ENCODE measurements around the gene PILRB.
"Not testable (repeated sequence)": the region's sequence is repeated elsewhere in the genome, so short reads cannot be mapped to it uniquely, and the experiment has no call there.

PILRB gene

GRCh38 chr7:100358027-100358856, at the start of gene PILRB:
PILRB (plus strand) TSS chr7:100358117; CDS start chr7:100358303, 186 bp downstream.
- DNase-seq: no peak

DNA sequence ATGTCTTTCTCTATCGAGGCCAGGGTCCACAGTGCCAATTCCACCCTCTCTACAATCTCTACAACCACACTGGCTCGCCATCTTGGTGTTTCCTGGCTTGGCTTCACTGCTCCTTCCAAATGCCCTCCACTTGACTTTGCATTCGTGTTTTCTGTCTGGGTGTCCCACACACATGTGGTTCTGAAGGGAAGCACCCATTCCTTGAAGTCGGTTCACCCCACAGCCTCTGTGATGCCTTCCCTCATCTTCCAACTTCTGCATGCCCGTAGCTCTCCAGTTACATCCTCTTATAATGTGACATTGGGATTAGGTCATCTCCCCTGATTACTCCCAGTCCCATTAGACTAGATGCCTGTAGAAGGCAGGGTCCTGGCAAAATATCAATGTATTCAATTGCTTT, 39.6 kb upstream of the PILRB start:
- DNase-seq: not testable (repeated sequence)

DNA sequence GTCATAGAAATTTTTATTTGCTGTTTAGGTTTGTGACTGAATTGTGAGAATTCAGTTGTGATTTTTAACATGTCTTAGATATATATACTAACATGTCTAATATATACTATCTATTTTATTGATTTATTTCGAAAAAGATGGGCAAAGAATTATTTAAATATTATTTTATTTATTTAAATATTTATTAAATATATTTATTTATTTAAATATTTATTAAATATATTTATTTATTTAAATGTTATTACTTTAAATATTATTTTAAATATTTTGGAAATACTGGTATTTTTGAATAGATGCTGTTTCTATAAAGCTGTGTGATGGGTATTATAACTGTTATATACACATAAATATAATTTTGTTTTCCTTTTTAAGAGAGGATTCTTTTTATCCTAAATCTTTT, 36.3 kb upstream of the PILRB start:
- not testable (repeated sequence) for DNase-seq

GRCh38 chr7:100324194-100324593, 33.7 kb upstream of the PILRB start:
- not testable (repeated sequence) for DNase-seq

GRCh38 chr7:100325671-100326070, 32.2 kb upstream of the PILRB start:
- not testable (repeated sequence) for DNase-seq

DNA sequence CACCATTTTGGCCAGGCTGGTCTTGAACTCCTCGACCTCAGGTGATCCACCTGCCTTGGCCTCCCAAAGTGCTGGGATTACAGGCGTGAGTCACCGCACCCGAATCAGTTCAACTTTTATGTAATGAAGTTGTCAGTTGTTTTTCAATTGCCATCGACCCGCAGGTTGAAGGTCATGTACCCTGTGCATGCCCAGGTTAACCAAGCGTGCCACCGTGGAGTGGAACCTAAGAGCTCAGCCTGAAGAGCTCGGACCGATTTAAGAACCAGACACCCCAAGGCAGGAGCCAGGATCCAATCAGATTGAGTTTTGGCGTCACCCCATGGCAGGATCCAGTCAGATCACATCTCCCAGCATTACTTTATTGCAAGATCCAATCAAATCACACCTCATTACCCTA, 31.0 kb upstream of the PILRB start:
- not testable (repeated sequence) for DNase-seq

DNA sequence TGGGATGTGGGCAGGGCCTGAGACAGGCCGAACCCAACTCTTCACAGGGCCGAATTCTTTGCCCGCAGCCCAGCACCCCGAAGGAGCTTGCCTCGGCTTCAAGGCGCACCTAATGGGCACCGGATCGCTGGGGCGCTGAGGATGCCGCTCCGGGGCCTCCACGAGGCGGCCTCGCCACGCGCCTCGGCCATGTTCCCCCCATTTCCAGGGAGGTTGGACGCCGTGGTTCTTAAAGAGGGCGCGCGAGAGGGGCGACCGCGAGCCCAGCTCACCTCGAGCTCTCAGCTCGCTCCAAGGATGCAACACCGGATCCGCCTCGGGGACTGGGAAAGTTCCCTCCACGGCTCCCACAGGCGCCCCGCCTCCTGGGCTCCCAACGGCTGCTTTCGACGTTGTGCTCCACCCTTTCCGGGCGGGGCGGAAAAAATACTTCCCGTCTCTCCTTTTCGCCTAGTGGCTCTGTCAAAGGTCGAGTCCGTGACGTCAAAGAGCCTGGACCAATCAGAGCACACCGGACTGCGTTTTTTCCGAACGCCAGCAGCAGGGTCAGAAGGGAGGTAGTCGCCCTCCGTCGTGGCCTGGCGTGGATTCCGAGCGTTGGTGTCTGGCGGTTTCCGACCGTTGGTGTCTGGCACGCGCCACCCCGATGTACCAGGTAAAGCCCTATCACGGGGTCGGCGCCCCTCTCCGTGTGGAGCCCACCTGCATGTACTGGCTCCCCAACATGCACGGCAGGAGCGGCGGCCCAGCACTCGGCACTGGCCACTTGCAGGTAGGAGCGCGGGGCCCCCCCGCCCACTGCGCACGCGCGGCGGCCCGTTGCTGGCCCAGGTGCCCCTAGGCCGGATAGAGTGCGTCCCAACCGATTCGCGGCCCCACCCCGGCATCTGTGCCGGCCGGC, 22.1 kb upstream of the PILRB start:
- DNase-seq: peak; percentile 80

DNA sequence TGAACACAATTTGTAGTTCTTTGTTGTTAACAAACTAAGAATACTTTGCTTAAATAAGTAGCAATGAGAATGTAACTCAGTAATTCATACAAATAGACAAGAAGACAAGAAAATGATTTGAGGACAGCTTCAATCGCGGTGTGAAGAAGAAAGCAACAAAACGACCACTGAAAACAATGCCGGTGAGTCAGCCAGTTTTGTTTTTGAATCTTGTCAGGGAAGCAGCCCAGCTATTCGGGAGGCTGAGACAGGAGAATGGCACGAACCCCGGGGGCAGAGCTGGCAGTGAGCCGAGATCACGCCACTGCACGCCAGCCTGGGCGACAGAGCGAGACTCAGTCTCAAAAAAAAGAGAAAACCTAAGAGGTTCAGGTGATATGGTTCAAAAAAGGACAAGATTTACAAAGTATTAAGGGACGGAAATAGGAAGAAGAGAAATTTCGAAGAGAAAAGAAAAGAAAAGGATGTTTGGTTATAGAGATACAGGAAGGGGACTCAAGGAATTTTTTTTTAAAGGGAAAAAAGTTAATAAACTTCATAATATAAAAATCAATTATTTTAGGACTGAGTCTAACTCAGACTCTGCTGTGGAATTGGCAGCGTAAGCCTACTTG, 19.7 kb upstream of the PILRB start:
- DNase-seq: not testable (repeated sequence)

DNA sequence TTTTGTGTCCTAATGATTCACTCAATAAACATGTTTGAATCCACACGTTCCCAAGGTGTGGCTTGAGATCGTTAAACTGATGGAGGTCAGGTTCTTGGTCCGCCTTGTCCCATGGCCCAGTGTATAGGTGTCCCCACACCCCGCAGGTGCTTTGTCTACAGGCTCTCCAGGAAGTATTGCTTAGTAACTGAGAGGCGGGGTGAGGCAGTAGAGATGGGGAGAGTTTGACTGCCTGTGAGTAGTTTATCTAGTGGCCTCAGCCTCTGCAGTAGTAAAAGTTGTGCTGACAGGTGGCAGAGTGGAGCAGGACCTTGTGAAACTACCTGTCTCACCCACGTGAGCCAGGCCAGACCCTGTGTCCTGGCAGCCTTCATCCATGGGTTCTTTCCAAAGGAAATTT, 16.6 kb upstream of the PILRB start:
- DNase-seq: not testable (repeated sequence)

- no peak for DNase-seq
These were observed 15.2 kb upstream of the PILRB start for GRCh38 chr7:100342765-100343164.

DNA sequence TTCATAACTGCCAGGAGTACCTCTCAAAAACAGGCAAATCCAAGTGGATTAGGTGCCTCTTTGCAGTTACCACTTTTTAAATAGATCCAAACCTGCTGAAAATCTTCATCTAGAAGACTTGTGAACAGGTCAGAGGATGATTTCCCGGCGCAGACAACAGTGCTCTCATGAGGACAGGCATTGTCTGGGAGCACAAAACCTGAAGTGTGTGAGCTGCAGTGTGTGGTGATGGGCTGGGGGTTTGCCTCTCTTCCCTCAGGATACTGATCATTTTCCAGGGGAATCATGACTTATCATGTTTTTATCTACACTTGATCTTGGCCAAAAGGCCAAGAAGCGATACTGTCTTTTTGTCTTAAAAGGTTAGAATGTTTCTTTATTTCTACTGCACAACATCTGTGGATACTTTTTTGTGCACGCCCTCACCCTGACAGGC, 13.8 kb upstream of the PILRB start:
- DNase-seq: not testable (repeated sequence)

DNA sequence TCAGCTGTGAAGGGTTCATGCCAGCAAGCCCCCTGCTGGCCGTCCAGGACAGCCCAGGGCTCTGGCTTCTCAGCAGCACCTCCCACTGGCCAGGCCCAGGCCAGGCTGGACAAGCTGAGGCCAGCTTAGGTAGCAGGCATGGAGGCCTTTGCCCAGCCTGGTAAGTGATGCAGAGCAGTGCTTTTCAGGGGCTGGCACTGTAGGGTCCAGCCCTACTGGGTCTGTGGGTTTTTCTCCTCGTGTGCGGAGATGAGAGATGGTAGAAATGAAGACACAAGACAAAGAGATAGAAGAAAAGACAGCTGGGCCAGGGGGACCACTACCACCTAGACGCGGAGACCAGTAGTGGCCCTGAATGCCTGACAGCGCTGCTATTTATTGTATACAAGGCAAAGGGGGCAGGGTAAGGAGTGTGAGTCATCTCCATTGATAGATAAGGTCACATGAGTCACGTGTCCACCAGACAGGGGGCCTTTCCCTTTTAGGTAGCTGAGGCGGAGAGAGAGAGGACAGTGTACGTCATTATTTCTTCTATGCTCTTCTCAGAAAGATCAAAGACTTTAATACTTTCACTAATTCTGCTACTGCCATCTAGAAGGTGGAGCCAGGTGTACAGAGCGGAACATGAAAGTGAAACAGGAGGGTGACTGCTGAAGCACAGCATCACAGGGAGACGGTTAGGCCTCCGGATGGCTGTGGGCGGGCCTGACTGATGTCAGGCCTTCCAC, 13.2 kb upstream of the PILRB start:
- peak; percentile 81 for DNase-seq

DNA sequence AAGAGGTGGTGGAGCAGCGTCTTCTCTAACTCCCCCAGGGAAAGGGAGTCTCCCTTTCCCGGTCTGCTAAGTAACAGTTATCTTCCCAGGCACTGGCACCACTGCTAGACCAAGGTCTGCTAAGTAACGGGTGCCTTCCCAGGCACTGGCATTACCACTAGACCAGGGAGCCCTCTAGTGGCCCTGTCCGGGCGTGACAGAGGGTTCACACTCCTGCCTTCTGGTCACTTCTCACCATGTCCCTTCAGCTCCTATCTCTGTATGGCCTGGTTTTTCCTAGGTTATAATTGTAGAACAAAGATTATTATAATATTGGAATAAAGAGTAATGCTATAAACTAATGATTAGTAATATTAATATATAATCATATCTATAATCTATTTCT, 12.6 kb upstream of the PILRB start:
- DNase-seq: peak; percentile 67

GRCh38 chr7:100346921-100347320, 11.0 kb upstream of the PILRB start:
- no peak for DNase-seq

DNA sequence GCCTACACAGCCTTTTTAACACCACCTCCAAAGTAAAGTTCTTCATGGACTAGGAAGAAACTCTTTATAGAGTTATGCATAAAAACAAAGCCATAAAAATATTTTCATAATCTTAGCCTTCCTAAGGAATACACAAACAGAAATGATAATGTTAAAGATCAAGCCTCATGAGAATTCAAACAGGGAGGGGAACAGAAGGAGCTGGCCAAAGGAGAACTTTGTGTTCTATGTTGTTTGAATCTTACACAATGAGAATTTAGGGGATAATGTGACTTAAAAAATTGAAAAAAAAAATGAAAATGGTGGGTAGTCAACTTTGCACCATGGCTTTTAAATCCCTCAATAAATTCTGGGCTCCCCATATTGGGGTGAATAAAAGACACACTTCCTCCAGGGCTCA, 9.1 kb upstream of the PILRB start:
- no peak for DNase-seq

- no peak for DNase-seq
These were observed 8.2 kb upstream of the PILRB start for GRCh38 chr7:100349757-100350156.

DNA sequence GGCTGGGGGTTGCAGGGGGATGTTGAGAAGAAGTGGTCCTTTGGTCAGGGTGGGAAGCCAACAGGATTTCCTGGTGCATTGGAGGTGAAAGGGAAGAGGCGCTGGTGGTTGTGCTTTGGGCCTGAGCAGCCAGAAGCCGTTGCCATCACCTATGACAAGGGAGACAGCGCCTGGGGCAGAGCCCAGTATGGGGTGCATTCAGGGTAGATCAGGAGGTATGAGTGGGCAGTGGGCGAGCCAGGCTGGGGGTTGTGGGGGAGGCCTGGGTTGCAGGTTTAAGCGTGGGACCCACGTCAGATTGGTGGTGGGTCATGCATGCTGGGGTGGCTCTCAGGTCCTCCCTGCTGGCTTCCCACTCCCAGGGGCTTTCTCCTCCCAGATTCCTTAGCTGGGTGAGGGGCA, 6.3 kb upstream of the PILRB start:
- no peak for DNase-seq

DNA sequence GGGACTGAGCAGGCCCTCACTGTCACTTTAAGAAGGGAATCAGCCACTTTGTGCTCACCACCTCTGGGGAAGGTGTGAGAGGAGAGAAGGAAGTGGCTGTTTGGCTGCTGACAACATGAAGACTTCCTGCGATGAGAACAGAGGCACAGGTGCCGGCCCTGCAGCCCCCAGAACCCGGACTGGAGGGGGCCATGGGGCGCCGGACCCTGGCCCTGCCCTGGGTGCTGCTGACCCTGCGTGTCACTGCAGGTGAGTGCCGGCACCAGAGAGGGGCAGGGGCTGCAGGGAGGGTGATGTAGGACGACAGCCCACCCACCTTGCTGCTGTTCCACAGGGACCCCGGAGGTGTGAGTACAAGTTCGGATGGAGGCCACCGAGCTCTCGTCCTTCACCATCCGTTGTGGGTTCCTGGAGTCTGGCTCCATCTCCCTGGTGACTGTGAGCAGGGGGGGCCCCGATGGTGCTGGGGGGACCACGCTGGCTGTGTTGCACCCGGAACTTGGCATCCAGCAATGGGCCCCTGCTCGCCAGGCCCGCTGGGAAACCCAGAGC, 5.6 kb upstream of the PILRB start:
- DNase-seq: not testable (repeated sequence)

GRCh38 chr7:100352984-100353684, 4.8 kb upstream of the PILRB start:
- DNase-seq: no peak

DNA sequence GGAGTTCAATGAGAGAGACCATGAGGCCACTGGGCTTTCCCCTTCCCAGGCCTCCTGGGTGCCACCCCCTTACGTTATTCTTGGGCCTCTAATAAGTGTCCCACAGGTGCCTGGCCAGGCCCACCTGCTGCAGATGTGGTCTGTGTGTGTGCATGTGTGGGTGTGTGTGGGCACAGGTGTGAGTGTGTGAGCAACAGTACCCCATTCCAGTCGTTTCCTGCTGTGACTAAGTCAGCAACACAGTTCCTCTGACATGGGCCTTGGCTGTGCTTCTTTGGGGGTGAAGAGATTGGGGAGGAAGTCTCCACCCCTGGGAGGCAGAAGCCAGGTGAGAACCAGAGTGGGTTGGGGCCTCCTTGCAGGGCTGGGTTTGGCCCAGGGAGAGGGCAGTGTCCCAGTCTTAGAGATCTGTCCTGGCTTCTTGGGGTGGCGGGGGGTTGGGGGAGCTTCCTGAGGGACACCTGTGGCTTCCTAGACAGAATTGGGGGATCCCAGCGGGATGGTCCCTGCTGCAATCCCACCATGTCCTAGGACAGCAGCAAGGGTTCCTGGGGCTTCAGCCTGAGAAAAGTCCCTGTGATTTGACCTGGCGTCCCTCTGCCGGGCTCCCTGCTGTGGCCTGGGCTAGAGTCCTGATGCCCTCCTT, 4.1 kb upstream of the PILRB start:
- peak; percentile 45 for DNase-seq
